Psoas muscle (tissue), 8 donors: ENCODE measurements around the gene OR6J1. TPM values are rescaled to one million over a fixed set of nuclear protein-coding genes. Genes with fewer than 3 reads are reported as not detected.

Experiments
- ATAC-seq, 4 donors: fragments of 200-7000 bp; cut with Tn5 transposase; one replicate each; pipeline ENCODE4 v1.9.1; 2020; ENCODE audit warnings: moderate library complexity in 3 of 4, mild to moderate bottlenecking in 2 of 4
- DNase-seq, 2 donors: peaks; one replicate each; pipeline ENCODE4 v3.0.0-alpha.2; 2020
- H3K27ac ChIP-seq: fragments of 200-600 bp; one replicate; pipeline ENCODE4 v1.8.0; 2022
- H3K27me3 ChIP-seq, 3 donors: fragments of 200-600 bp in 1 of 3; one replicate each; pipeline versions ENCODE4 v1.6.1 to v1.8.0; 2013 to 2022; ENCODE audit warnings: low read length in 2 of 3, mild to moderate bottlenecking in 2 of 3, moderate library complexity in 1 of 3; ENCODE audit not compliant: insufficient read depth in 3 of 3
- H3K36me3 ChIP-seq, 2 donors: fragments of 200-600 bp in 1 of 2; one replicate each; pipeline versions ENCODE4 v1.6.1 to v1.8.0; 2013 to 2022; ENCODE audit warnings: low read depth in 1 of 2, mild to moderate bottlenecking in 1 of 2, moderate library complexity in 1 of 2; ENCODE audit not compliant: insufficient read depth in 1 of 2
- H3K4me1 ChIP-seq: fragments of 200-600 bp; one replicate; pipeline ENCODE4 v1.8.0; 2022
- H3K4me3 ChIP-seq: fragments of 200-600 bp; one replicate; pipeline ENCODE4 v1.8.0; 2022; ENCODE audit warnings: mild to moderate bottlenecking
- H3K9me3 ChIP-seq: fragments of 200-600 bp; one replicate; pipeline ENCODE4 v1.8.0; 2022
- CTCF ChIP-seq: fragments of 200-600 bp; IDR thresholded peaks from one replicate; pipeline ENCODE4 v1.8.0; 2022; ENCODE audit warnings: antibody characterized with exemption
- WGBS, 3 donors: extraction: QIAGEN DNeasy Blood & Tissue Kit; methylation state at CpG; one replicate each; pipeline versions ENCODE4 v1.1.6 to v1.1.7; 2013; 5-methylcytosine and 5-hydroxymethylcytosine counted together
- intact Hi-C, 2 donors: fragments of 100-400 bp; cut with DNase I; formaldehyde crosslinking; loops; one replicate each; pipeline versions ENCODE4 v1.11.0 to v1.14.2; 2022
- polyA plus RNA-seq, 3 donors: library from polyadenylated mRNA; stranded (reverse); fragments of 200-250 nt; gene quantifications; one replicate each; pipeline ENCODE4 v1.2.3, GENCODE V29; 2013
- total RNA-seq, 4 donors: library from RNA; stranded (reverse); fragmentation: NEBNext Ultra II Directional in 2 of 4; extraction: Animal tissue kit (Norgen Biotek cat#: 25700) in 2 of 4; gene quantifications; one replicate each; pipeline versions ENCODE4 v1.2.1 to v1.2.4, GENCODE V29; 2021 to 2023
- donor health status: healthy with polysubstance abuse.
- donor health status: DM: no; HTN: no; CAD: no; lungs with moderate emphysema.
- donor health status: Bipolar disorder and iron deficiency.
- donor health status: healthy.
- donor health status: DM: yes; HTN: yes; CAD: no.
- donor health status: DM: no; HTN: no; CAD: no.
- donor health status: DM: no; HTN: no; CAD: no.
- donor health status: DM: yes; HTN: yes; CAD: no.

The OR6J1 gene
- total and polyA plus RNA-seq, 7 donors: not detected

- DNase-seq: no peak
- H3K4me1 ChIP-seq: peaks cover 51% of the 10 kb centered on the region
- no peak for TF ChIP-seq CTCF
- no peaks in the 10 kb centered on the region for H3K9me3 ChIP-seq
- H3K27me3 ChIP-seq: no peaks in the 10 kb centered on the region
- no peak for ATAC-seq
- intact Hi-C loops: no loop called here
- peaks cover 0 to 20% of the 10 kb centered on the region in 2 donors for H3K36me3 ChIP-seq
- H3K4me3 ChIP-seq: no peak overlapping the region
- H3K27ac ChIP-seq: no peak overlapping the region
- 58 to 67% (median 63%) methylated on average over 1 of the region's 1 CpG for WGBS, 3 donors
These were observed 60.2 kb downstream of the OR6J1 start for GRCh38 chr14:22583994-22584393.

Other genes starting within 250 kb of the OR6J1 start
- gene DAD1, start 55.1 kb downstream of the OR6J1 start, total RNA-seq: 100 to 1,000 TPM in 3 of 4 donors, 10 to 100 TPM in 1; 77.8 to 118 (median 106) TPM
- 100 to 1,000 TPM; 201 to 277 (median 262) TPM for gene DAD1, start 55.1 kb downstream of the OR6J1 start, polyA plus RNA-seq
- gene ABHD4, start 46.1 kb downstream of the OR6J1 start, total RNA-seq: 10 to 100 TPM; 15.6 to 37.2 (median 25.4) TPM
- gene ABHD4, start 46.1 kb downstream of the OR6J1 start, polyA plus RNA-seq: 10 to 100 TPM in 2 of 3 donors, 1 to 10 TPM in 1; 6.1 to 64.0 (median 26.4) TPM
- gene OXA1L, start 122.3 kb upstream of the OR6J1 start, total RNA-seq: 100 to 1,000 TPM in 3 of 4 donors, 10 to 100 TPM in 1; 90.7 to 151 (median 131) TPM
- 100 to 1,000 TPM; 115 to 168 (median 158) TPM for gene OXA1L, start 122.3 kb upstream of the OR6J1 start, polyA plus RNA-seq
- 1 to 10 TPM; 1.3 to 2.6 (median 2.0) TPM for gene SLC7A7, start 171.1 kb upstream of the OR6J1 start, total RNA-seq
- gene SLC7A7, start 171.1 kb upstream of the OR6J1 start, polyA plus RNA-seq: 1 to 10 TPM in 1 of 3 donors, under 1 TPM in 2; 0.93 to 2.6 (median 0.97) TPM
- gene MRPL52, start 185.5 kb upstream of the OR6J1 start, total RNA-seq: 10 to 100 TPM; 79.1 to 91.2 (median 84.9) TPM
- 100 to 1,000 TPM in 2 of 3 donors, 10 to 100 TPM in 1; 92.0 to 246 (median 102) TPM for gene MRPL52, start 185.5 kb upstream of the OR6J1 start, polyA plus RNA-seq
- 10 to 100 TPM in 3 of 4 donors, 1 to 10 TPM in 1; 9.6 to 18.5 (median 14.7) TPM for gene MMP14, start 192.2 kb upstream of the OR6J1 start, total RNA-seq
- 10 to 100 TPM in 2 of 3 donors, 1 to 10 TPM in 1; 7.6 to 15.1 (median 10.0) TPM for gene MMP14, start 192.2 kb upstream of the OR6J1 start, polyA plus RNA-seq
- gene LRP10, start 227.4 kb upstream of the OR6J1 start, total RNA-seq: 10 to 100 TPM; 30.9 to 50.6 (median 40.6) TPM
- 10 to 100 TPM; 18.1 to 42.7 (median 25.1) TPM for gene LRP10, start 227.4 kb upstream of the OR6J1 start, polyA plus RNA-seq
- gene REM2, start 238.9 kb upstream of the OR6J1 start, total RNA-seq: under 1 TPM in 2 of 4 donors, not detected in 2; 0.21 to 0.34 TPM
- gene REM2, start 238.9 kb upstream of the OR6J1 start, polyA plus RNA-seq: under 1 TPM; 0.05 to 0.18 (median 0.10) TPM